HG02588 (cell line): ENCODE data around the gene TAS2R1.

Source experiments
- ATAC-seq: cut with Tn5 transposase; IDR thresholded peaks from one replicate; pipeline ENCODE4 v1.9.1; 2021; ENCODE audit warnings: mild to moderate bottlenecking, moderate library complexity; ENCODE audit not compliant: unreplicated experiment

TAS2R1 gene, protein sequence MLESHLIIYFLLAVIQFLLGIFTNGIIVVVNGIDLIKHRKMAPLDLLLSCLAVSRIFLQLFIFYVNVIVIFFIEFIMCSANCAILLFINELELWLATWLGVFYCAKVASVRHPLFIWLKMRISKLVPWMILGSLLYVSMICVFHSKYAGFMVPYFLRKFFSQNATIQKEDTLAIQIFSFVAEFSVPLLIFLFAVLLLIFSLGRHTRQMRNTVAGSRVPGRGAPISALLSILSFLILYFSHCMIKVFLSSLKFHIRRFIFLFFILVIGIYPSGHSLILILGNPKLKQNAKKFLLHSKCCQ

DNA sequence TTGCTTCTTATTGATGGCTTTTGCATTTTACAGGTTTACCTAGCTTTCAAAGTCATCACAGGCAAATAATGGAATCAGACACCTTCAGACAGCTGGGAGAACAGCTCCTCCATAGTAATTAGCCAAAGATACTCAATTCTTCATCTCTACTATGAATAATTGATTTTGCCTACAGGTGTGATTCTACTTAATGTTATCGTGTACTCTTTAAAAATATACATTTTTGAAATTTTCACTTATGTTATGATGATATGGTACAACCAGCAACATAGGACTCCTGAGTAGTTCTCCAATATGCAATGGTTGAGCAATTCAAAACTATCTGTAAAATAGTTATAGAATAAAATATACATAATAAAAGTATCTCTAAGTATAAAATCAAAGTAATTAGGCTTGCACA is at the start of gene TAS2R1:
TAS2R1 (minus strand) TSS at position 101 of the 400 bp plus-strand sequence. CDS start 319 bp downstream, outside the sequence.
- no peak for ATAC-seq

DNA sequence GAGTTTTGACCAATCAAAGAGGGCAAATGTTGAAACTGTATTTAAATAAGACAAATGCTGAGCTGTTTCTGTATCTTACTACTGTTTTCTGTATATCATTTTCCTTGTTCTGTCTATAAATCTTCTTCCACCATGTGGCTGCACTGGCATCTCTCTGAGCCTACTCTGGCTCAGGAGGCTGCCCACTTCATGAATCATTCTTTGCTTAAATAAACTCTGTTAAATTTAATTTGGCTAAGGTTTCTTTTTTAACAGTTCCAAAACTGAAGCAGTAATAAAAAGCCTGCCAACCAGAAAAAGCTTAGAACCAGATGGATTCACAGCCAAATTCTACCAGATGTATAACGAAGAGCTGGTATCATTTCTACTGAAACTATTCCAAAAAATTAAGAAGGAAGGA is 40.2 kb upstream of the TAS2R1 start:
- no peak for ATAC-seq

DNA sequence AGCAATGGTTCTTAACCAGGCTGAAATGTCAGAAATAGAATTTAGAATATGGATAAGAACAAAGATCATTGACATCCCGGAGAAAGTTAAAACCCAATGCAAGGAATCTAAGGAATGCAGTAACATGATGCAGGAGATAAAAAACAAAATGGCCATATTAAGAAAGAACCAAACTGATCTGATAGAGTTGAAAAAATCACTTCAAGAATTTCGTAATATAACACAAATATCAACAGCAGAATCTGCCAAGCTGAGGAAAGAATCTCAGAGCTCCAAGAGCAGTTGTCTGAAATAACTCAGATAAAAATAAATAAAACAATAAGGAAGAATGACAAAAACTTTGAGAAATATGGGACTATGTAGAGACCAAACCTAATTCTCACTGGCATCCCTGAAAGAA is 37.8 kb upstream of the TAS2R1 start:
- no peak for ATAC-seq

DNA sequence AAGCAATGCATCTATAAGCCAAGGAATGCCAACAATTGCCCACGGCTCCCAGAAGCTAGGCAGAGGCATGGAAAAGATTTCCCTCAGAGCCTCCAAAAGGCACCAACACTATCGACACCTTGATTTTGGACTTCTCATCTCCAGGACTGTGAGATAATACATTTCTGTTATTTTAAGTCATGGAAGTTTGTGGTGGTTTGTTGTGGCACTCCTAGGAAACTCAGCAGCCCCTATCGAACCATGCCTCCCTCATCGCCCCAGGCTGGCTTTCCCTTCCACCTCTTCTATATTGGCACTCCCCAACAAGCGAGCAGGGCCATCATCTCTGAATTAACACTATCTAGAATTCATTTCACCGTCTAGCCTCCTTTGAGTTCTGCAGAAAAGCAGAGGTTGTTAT is 33.7 kb upstream of the TAS2R1 start:
- ATAC-seq: no peak

DNA sequence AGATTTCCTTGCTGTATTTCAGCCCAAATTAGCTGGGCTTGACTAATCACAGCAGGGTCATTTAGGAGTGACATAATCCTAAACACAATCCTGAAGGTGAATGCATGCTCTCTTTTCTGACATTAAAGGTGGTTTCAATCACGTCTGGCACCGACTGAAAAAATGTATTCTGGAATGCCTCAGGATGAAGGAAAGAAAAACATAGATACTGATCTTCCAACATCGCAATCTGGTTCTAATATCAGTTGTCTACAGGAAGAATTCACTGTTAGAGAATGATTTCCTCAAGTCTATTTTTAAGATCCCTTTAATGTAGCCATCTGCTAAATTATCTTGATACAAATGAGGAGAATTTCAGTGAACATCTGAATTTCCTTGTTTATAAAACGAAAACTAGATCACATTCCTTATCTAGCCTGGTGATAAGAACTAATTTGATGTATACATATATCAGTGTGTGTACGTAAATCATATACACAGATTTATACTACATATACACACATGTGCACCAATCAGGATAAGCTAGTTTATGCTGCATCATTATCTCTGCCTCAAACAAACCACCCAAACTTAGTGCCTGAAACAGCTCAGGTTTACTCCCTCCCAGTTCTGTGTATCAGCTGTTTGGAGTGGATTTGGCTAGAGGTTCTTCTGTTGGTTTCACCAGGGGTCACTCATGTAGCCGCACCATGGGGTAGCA is 31.3 kb upstream of the TAS2R1 start:
- ATAC-seq: no peak

DNA sequence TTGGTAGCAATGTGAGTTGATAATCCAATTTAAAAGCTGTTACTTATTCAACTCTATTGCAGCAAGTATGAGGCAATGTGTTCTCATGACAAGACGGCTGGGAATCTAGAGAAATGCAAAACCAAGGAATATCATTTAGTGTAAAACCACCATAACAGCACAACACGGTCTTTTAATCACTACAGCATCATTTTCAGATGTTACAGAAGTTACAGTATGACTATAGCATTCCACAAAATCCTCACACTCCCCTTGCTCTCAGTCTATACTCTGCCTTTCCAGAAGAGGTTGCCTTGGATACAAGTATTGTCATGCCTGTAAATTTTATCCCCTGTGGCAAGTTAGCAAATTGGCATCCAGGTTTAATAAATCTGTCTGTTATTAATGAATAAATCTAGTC is 28.6 kb upstream of the TAS2R1 start:
- no peak for ATAC-seq

DNA sequence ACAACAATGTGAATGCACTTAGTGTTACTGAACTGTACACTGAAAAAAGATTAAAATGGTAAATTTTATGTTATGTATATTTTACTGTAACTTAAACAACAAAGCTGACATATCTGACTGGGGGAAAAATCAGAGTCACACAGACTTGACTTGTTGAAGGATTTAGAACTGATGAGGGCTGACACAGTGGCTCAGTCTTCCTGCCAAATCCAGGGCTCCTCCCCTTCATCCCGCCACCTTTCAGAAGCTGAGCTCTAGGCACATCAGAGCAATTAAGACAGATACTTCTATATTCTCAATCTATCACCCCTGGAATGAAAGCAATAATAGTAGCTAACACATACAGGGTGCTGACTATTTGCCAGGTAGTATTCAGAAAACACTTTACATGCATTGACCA is 27.7 kb upstream of the TAS2R1 start:
- no peak for ATAC-seq

DNA sequence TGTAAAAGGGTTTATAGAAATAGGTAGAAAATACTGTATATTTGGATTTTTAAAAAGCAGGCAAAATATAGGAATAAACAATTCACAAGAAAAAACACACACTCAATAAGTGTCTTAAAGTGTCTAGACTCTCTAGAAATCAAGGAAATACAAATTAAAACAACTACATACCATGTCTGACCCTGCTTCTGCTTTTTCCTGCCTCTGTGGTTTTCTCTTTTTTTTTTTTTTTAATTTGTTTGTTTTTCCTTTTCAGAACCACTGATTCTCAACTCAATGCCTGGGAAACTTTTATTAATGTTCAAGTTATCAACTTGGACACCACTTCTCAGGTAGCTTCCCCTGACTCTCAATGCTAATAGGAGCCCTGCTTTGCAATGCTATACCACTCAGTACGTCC is 25.5 kb upstream of the TAS2R1 start:
- no peak for ATAC-seq

DNA sequence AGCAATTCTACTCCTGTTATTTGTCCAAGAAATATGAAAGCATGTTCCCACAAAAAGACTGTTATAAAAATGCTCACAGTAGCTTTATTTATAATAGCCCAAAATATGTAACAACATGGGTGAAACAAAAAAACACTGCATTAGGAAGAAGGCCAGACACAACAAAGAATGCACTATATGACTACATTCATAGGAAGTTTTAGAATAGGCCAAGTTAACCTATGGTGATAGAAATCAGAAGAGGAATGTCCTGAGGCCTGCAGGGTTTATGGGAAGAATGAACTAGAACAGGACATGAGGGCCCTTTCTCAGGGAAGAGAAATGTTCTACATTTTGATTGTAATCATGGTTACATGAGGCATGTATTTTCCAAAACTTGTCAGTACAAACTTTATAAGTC is 24.7 kb upstream of the TAS2R1 start:
- no peak for ATAC-seq

DNA sequence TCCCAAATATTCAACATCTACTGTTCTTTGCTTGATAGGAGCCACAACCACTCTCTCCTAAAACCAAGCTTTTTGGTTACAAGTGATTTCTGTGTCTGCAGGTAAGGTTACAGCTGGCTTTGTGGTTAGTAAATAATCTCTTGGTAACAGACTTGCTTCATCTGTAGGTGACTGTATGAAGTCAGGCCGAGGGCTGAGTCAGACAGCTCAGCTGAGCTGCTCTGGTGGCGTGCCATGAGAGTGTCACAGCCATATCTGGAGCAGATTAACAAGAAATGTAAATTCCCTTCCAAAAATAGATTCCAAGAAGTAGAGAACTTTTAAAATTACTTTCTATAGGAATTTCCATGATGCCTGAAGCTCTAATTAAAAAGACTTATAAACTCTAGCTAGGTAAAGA is 23.7 kb upstream of the TAS2R1 start:
- ATAC-seq: peak; percentile 98

DNA sequence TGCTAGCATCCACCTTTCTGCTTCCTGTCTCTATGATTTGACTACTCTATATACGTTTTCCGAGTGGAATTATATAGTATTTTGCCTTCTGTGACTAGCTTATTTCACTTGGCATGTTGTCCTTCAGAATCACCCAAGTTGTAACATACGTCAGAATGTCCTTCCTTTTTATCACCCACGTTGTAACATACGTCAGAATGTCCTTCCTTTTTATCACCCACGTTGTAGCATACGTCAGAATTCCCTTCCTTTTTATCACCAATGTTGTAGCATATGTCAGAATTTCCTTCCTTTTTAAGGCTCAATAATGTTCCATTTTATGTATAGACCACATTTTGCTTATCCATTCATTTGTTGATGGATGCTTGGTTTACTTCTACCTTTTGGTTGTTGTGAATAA is 22.9 kb upstream of the TAS2R1 start:
- no peak for ATAC-seq

DNA sequence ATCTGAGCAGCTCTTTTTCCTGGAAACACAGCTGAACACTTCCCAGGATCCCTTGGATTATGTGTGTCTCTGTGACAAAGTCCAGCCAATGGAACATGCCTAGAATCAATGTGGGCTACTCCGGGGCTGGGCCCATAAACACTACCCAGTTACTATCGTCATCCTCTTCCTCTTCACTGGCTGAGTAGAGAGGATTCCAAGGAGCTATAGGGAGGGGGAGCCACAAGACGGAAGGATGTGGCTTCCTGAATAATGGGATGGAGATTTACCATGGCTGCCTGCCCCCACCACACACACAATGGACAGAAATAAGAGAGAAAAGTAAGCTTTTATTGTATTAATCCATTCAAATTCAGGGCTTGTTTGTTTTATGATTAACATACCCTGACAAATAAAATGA is 22.1 kb upstream of the TAS2R1 start:
- ATAC-seq: no peak

DNA sequence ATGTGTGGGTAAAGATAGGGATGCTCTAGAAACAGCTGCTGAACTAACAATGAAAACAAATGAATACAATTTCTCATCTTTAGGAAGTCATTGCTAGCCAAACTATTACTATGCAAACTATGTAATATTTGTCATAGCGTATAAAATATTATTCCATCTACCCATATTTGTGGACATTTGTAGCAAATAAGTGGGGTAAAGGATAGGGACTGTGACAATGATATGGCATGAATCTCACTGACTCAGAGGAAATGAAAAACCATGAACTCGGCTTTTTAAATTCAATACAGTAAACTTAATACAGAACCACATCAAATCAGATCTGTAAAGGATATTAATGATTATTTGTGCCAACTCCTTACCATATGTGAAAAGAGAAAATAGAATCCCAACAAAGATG is 16.7 kb upstream of the TAS2R1 start:
- ATAC-seq: no peak

DNA sequence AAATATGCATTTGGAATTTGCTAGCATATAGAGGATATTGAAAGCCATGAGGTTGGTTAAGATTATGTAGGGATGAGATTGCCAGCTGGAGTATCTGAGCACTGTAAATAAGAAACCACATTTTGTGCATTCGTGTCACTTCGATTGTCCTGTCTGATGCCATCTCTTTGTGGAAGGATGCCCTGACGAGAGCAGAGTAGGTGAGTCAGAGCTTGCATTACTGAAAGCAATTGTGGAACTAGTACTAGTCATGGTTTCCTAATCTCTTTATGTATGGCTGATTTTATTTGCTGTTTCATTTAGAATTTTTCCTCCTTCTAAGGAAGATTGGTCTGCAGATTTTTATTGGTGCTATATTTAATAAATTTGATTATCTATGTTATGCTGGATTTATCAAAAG is 14.5 kb upstream of the TAS2R1 start:
- no peak for ATAC-seq

DNA sequence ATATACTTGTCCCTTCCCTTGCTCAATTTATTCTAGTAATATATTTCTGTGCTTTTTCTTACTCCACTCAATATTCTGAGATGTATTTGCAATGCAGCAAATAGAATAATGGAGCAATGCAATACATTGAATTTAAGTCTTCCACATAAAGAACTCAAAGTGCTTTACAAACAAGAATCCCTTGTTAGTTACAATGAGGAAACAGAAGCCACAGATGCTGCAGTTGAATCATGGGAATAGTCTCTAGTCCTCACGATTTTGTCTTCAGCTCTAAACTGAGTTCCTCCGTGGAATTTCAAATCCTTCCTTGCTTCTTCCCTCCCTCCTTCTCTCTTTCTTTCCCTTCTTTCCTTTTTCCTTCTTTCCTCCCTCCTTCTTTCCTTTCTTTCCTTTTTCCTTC is 12.5 kb upstream of the TAS2R1 start:
- ATAC-seq: no peak

DNA sequence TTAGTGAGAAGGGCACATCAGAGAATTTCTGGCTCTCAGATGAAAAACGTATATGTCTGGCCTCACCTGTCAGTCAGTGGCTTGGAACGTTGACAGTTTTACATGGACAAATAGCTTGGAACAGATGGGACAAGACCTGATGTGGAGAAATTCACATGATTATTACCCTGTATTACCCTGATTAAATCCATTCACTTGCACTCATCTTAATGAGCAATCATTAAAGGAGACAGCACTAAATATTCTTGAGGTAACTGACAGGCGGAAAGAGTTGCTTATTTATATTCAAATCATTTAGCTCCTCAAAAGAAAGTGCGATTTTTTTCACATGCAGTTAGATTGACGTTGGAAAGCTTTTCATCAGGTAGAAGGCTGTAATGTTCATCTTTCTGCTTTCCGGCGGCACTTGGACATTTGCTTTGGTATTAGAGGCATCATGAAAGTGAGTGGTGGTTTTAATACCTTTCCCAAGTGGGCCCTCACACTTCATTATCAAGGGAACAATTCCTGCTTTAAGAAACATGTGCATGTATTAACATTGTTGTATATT is 11.7 kb upstream of the TAS2R1 start:
- ATAC-seq: no peak

DNA sequence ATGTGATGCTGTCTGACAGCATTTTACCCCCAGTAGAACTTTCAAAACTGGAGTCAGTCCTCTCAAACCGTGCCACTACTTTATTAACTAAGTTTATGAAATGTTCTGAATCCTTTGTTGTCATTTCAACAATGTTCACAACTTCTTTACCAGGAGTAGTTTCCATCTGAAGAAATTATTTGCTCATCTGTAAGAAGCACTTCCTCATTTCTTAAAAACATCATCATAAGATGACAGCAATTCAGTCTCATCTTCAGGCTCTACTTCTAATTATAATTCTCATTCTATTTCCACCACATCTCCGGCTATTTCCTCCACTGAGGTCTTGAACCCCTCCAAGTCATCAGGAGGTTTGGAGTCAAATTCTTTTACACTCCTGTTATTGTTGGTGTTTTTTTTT is 2.3 kb upstream of the TAS2R1 start:
- ATAC-seq: no peak

DNA sequence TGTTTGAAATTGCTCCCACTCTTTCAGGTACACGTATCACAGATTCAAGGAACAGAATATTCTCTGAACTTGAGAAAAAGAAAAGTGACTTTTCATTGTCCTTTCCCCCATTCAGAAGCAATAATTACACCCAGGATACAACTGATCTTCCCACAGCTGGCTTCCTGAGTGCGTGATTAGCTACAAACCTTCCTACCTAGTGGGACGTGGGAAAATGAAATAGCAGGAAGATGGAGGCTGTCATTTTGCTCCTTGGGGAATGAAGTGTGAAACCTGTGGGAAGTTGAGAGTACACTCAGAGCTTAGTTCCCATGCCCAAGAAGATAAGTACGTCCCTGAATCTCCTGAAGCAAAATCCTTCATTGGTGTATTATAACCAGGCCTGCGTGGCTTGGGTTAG is 2.6 kb downstream of the TAS2R1 start:
- no peak for ATAC-seq

DNA sequence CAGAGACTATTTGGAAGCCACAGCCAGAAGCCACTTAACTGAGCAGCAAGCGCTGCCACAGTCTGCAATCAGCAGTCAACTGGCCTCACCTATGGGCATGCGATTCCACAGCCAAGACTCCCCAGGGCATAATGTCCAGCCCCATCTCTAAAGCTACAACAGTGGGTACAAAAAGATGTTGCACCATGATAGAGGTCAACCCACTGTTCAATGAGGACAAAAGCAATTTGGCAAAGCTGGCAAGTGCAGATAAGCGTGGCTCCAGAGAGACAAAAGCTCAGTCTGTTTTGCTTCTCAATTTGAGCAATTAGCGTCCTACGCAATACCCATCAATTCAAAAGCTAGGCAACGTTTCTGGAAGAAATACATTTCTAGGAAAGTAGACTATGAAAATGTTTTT is 3.2 kb downstream of the TAS2R1 start:
- ATAC-seq: no peak

DNA sequence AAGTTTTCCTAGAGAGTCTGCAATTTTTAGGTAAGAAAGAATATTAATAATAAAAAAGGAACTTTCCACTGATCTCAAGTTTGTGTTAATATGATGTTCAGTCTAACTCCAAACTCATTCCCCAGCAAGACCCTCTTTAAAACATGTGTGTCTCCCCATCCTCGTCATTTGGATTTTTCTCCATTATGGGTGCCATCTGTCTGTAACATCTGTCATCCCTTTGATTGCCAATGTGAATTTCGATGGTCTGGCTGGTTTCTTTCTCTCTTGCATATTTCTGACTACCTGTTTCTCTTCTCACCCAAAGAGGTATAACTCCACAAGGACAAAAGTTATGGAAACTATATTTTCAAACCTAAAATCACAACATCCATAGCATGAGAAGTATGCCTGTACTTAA is 4.4 kb downstream of the TAS2R1 start:
- ATAC-seq: no peak

DNA sequence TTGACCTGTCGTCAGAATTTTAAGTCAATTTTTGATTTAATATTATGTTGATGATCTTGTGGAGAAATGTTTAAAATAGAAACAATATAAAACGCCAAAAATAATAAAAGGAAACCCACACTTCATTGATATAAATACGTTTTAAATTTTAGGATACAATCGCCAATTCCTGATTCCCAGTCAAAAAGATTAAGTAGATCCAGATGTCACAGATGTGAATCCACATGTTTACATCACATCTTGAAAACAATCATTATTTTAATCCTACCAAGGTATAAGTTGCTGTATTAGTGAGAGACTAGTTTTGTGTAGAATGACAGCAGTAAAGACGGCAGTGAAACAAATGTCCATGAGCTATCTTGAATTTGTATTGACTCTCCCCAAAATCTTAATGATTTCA is 4.9 kb downstream of the TAS2R1 start:
- no peak for ATAC-seq

DNA sequence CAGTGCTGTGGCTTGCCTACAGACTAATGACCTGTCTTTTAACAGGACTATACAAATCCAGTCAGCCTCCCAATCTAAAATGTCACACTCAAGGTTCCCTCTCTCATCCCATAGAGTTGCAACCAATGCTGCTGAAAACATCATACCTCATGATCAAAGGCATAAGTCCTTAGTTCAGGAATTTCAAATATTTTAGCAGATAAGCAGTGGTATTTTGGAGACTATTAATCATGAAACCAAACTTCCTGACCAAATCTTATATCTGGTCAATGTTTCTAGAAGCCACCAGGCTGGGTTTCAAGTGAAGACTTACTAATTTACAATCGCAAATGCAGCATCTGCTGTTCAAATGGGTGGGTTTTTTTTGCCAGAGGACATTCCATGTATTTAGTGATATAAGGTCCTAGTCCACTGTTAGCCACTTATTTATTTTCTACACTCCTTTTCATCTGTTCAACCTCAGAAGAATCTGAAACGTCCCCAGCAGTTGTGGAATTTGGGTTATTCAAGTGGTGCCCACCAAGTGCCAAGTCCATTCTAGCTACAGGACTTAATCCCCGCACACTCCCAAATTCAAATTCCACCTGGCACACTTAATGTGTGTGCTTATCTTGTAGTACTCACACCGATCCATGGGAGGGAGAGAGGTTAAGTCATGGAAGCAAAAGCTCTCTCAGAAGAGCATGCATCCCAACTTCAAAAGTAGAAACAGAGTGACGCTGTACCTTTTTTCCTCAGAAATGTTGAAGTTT is 5.8 kb downstream of the TAS2R1 start:
- ATAC-seq: no peak
